HG02938 (cell line): ENCODE data around the gene ASTN2.

Experiments used
- ATAC-seq: cut with Tn5 transposase; IDR thresholded peaks from one replicate; pipeline ENCODE4 v1.9.1; 2021; ENCODE audit warnings: mild to moderate bottlenecking, moderate library complexity; ENCODE audit not compliant: unreplicated experiment

The ASTN2 gene

DNA sequence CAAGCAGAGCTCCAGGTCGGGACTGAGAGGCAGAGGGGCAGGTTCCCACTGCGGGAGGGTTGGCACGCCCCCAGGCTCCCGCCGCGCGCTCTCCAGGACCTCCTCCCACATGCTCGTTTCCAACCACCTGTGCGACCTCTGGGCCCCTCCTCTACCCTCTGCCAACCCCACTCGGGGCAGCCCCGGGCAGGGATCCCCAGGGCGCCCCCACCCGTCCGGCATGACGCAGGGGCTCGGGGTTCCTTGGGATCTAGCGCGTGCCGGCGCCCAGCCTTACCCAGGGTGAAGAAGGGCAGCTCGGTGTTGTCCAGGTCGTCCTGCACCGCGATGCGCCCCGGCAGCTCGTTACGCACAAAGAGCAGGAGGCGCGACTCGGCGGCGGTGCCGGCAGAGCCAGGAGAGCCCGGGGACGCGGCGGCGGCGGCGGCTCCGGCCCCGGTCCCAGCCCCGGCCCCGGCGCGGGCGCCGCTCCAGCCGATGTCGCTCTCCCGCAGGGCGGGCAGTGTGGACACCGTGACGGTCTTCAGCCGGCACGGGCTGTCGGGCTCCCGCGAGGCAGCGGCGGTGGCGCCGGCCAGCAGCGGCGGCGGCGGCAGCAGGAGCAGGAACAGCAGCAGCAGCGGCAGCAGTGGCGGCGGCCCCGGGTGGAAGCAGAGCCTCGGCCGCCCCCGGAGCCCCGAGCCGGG is 494 bp downstream of the ASTN2 start:
- no peak for ATAC-seq

GRCh38 chr9:117413346-117414219 is 1.3 kb downstream of the ASTN2 start:
- ATAC-seq = no peak

DNA sequence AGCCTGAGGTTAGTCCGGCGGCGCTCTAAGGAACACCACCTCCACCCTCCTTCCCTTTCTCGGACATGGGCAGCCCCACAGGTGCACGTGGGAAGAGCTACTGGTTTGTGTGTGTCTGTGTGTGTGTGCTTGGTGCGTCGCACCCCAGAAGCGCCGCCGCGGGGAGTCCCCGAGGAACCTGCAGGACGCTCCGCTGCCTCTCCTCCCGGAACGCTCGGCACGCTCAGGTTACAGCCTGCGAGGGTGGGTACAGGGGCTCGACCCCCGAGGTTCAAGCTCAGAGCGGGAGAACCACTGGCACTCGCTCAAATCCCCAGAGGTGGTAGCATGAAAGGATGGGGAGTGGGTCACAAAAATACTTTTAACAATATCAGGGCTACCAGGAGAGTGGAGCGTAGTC is 2.0 kb downstream of the ASTN2 start:
- ATAC-seq = no peak

DNA sequence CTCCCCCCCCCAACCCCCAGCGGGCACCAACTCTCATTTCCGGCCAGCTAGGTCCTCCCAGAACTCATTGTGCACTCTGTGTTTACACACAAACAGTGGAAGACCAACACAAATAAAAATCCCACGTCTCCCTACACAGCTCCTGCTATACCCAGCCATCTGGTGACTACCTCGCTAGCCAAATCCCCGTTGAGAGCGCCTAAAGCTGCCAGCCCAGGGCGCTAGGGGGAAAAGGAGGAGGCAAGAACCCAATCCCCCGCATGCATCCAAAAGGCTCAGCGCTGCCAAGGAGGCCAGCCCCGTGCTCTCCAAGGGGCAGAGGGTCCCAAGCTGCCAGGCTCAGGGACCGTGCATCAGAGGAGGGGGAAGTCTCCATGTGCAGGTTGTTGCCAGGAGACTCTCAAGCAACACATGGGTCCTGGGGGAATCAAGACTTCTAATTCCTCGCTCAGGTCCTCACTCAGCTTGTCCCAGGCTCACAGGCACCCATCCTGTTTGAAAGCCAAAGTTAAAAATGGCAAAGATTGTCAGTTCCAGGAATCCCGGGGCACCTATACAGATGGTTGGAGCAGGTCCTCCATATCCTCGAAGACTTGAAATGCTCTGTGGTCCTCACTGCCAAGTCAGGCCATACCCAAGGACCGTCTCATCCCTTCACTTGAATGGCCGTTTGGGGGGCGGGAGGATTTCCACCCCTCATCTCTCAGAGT is 2.7 kb downstream of the ASTN2 start:
- no peak for ATAC-seq

- ATAC-seq = peak; percentile 60
Measured at GRCh38 chr9:117411547-117411946, 3.3 kb downstream of the ASTN2 start.

- no peak for ATAC-seq
Measured at GRCh38 chr9:117409321-117409720, 5.5 kb downstream of the ASTN2 start.

DNA sequence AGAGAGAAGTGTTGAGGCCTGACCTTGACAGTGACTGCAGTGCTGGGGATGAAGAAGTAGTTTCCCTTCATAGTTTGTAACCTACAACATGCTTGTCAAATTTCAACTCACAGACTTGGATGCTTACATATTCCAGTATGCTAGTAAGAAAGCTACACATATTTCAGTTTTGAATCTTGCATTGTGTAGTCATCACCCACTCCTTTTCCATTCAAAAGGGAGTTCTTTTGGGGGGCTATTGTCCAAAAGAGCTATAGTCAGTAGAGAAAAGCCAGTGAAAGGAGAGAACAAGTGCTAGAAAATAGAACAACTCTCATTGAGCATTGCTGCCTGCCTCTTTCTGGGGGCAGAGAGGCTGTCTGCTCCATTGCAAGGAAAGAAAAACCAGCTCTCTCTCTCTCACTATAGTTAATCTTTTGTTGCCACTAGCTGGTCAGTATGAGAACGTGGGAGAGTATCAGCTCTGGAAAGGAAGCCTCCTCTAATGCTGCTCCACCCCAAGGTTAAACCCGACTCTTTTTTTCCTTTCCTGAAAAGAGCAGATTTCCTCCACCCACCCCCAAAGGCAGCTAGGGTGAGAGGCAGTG is 7.3 kb downstream of the ASTN2 start:
- ATAC-seq = no peak

- no peak for ATAC-seq
Measured at GRCh38 chr9:117405950-117406705, 8.7 kb downstream of the ASTN2 start.

DNA sequence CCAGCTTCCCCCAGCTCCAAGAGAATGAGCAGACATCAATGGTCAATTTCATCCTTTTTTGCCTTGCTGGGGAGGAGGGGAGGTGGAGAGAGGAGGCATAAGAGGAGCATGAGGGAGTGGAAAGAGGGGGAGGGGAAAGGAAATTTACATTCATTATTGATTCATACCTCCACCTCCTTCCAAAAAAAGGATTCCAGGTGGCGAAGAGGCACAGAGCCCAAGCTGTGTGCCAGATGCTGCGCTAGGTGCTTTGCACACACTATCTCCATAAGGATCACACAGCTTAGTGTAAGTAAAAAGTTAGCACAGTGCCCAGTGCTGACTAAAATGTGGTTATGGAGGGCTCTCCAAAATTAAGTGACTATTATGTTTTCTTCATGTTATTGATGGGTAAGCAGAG is 11.0 kb downstream of the ASTN2 start:
- ATAC-seq = no peak

GRCh38 chr9:117403403-117403811 is 11.4 kb downstream of the ASTN2 start:
- ATAC-seq = no peak

DNA sequence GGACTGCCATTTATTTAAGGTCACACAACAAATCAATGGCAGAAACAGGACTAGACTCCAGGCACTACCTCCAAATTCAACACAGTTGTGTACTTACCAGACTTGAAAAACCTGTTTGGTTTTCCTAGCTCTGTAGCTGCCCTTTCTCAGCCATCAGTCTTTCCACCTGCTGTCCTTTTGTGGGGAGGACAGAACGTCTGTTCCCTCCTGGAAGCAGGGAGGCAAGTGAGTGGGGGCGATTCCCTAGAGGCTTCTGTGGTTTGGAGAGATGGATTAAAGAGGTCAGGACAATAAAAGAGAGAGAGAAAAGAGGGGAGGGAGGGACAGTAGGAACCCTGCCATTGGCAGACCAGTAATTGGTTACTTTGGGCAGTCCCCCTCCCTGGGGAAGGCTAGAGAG is 14.7 kb downstream of the ASTN2 start:
- ATAC-seq = no peak

DNA sequence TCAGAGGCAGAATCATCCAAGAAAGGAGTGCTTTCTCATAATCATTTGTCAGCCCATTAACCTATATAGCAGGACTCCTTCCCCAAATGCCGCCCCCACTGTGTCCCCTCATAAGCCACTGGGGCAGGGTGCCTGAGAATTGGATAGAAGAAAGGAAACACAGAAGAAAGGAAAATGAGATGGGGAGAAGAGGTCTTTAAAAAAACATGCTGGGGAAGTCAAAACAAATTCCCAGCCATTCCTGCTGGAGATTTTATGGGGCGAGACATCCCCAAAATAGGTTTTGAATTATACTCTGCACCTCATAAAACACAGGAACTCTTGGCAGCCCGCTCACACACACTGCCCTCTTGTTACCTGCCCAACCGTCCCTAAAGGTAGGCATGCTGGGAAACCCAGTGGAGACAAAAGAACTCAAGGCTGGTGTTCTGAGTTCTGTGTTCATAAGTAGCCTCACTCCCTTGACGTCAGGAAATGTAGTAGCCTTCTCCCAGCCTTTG is 19.7 kb downstream of the ASTN2 start:
- ATAC-seq = no peak

DNA sequence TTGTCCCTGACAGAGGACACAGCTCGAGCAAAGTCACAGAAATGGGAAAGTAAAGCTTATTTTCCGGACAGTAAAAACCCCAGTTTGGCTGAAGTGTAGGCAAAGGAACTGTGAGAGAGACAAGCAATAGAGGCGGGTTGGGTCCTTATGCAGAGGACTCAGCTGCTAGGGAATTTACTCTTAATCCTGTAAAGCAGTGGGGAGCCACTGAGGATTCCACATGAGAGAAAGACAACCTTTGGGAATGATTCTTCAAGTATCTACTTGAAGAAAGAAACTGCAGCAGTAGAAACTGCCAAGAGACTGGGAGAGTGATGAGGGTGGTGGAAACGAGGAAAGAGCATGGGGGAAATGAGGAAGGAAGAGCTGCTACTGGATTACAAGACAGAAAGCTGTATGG is 20.2 kb downstream of the ASTN2 start:
- no peak for ATAC-seq

DNA sequence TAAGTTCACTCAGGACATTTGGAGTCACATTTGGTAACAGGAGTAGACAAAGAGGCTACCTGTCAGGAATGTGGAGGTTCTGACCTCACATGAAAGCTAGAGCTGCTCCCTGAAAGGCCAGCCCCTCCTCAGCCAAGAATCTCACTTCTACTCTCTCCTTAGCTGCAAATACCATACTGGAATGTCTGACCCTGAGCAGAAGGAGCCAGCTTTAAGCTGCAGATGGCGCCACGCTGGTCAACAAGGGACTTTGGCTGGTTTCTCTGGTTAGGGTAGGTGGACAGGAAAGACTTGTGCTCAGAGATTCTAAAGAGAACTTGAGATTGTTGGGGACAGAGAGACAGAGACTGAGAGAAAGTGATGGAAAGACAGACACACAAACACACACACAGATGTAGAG is 21.9 kb downstream of the ASTN2 start:
- ATAC-seq = no peak

DNA sequence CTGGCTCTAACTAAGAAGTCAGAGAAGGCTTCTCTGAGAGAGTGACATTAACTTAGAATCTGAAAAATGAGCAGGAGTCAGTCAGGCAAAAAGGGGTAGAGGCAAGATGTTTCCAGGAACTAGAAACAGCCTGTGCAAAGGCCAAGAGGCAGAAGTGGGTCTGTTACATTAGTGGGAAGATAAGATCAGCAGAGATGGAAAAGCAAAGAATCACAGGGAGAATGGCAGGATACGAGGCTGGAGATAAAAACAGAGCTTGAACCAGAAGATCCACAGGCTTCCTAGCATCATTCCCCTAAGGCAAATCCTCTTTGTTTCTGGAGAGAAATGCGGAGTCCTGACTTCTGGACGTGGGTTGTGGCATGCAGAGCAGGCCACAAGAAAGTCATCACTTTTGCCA is 27.4 kb downstream of the ASTN2 start:
- no peak for ATAC-seq

- ATAC-seq = no peak
Measured at GRCh38 chr9:117379341-117379740, 35.5 kb downstream of the ASTN2 start.

GRCh38 chr9:117377046-117377445 is 37.8 kb downstream of the ASTN2 start:
- no peak for ATAC-seq

- no peak for ATAC-seq
Measured at GRCh38 chr9:117375956-117376355, 38.9 kb downstream of the ASTN2 start.

GRCh38 chr9:117374076-117374725 is 40.7 kb downstream of the ASTN2 start:
- ATAC-seq = no peak

GRCh38 chr9:117368684-117369230 is 46.1 kb downstream of the ASTN2 start:
- no peak for ATAC-seq
